Measurements from ENCODE around the gene ZNF865.

- TF ChIP-seq, protein P1, sequence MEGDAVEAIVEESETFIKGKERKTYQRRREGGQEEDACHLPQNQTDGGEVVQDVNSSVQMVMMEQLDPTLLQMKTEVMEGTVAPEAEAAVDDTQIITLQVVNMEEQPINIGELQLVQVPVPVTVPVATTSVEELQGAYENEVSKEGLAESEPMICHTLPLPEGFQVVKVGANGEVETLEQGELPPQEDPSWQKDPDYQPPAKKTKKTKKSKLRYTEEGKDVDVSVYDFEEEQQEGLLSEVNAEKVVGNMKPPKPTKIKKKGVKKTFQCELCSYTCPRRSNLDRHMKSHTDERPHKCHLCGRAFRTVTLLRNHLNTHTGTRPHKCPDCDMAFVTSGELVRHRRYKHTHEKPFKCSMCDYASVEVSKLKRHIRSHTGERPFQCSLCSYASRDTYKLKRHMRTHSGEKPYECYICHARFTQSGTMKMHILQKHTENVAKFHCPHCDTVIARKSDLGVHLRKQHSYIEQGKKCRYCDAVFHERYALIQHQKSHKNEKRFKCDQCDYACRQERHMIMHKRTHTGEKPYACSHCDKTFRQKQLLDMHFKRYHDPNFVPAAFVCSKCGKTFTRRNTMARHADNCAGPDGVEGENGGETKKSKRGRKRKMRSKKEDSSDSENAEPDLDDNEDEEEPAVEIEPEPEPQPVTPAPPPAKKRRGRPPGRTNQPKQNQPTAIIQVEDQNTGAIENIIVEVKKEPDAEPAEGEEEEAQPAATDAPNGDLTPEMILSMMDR (IDR thresholded peaks at IDR 0.05; ENCODE audit: insufficient read depth, low read length, poor library complexity, severe bottlenecking) = no peak
- no peak for TF ChIP-seq EZH2phosphoT487 (conservative IDR thresholded peaks at IDR 0.05; ENCODE audit: low read length)
Observed at GRCh38 chr19:55591555-55591954, 13.9 kb upstream of the ZNF865 start.

All from SU-DHL-6 (cell line).